HG03097 (cell line): ENCODE data around the gene TRIM13.

Source experiments
- ATAC-seq: cut with Tn5 transposase; IDR thresholded peaks from one replicate; pipeline ENCODE4 v1.9.1; 2021; ENCODE audit not compliant: unreplicated experiment, low FRiP score

TRIM13 gene

DNA sequence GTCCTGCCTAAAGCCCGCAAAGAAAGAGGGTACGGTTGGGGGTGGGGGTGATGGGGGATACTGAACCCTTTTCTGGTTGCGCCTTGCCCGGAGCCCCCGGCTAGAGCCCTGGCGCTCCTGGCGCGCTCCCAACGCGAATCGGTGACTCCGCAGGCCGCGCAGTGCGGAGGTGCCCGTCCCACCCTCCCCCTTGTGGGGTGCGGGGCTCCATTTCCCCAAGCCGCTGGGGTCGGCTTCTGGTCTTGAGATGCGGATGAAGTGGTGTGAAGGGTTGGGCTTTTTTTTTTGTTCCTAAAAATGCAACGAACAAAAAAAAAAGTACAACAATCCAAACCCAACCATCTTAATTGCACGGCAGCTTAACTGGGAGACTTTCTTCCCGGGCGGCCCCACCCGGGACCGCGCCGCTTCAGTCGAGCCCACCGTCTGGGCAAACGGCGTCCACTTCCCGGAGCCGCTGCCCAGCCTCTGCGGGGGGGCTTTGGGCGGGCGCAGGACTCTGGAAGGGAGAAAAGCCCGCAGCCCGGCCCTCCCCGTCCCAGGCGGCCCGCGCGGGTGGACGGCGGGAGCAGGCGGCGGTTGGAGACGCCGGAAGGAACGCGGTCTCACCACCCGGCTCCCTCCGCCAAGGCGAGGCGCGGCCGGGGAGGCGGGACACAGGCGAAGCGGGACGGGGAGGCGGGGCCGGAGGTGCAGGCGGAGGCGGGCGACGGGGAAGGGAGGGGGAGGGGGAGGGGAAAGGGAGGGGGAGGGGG lies 504 bp upstream of the TRIM13 start:
- peak; percentile 47 for ATAC-seq

DNA sequence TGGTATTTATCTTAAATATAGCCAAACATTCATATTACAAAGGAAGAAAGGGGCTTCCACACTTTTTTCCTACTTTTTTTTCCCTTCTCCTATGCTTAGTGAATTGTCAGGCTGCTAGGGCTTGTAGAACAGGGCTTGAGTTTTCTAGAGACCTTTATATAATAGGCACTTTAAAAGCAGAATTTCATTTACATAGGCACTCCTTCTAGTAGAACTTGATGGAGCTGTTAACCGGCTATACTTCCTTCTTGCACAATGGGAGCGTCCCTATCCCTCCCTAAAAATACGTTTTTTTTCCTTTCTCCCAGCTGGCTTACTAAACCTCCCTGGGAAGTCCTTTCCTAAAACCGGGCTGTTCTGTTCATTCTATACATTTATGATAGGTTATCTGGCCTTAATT lies 1.1 kb downstream of the TRIM13 start:
- ATAC-seq: no peak

DNA sequence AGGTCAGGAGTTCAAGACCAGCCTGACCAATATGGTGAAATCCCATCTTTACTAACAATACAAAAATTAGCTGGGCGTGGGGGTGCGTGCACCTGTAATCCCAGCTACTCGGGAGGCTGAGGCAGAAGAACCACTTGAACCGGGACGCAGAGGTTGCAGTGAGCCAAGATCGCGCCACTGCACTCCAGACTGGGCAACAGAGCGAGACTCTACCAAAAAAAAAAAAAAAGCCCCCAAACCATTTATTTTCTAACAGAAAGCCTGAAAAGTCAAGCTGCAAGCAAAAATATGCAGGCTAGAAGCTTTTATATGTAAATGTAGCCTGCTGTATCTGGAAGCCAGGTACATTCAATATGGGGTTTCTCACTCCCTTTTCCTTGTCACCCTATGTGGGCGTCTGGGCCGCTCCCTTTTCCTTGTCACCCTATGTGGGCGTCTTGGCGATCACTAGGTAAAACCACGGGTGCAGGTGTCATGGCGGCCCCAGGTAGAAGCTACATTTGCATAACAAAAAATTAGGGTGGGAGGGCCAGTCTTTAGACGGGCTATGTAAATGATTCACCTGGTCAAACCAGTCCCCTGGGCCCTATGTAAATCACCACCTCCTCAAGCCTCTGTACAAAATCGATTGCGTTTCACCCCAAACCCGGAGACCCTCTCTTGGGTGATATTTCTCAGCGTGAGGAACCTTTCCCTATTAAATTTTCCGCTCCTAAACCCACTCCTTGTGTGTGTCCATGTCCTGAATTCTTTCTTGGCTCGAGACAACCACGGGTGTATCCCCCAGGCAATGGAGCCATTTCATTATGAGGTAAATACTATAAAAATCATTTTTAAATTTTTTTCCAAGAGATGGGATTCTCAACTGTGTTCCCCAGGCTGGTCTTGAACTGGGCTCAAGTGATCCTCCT lies 2.1 kb downstream of the TRIM13 start:
- ATAC-seq: no peak

DNA sequence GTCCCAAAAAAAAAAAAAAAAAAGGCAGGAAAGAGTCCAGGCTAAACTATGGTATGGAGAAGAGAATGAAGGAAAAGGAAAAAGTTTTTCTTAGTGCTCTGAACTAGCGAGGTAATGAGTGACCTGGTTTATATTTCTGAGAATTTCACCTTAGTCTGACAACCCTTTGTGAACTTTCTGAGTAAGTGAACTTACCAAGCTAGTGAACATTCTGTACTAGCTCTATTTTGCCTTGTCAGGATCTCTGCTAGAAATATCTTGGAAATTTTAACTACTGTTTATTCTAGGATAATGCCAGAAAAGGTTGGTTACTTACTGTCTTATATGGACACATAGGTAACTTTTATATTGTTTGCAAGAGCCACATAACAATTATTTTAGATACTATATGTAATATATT lies 4.4 kb downstream of the TRIM13 start:
- ATAC-seq: no peak

DNA sequence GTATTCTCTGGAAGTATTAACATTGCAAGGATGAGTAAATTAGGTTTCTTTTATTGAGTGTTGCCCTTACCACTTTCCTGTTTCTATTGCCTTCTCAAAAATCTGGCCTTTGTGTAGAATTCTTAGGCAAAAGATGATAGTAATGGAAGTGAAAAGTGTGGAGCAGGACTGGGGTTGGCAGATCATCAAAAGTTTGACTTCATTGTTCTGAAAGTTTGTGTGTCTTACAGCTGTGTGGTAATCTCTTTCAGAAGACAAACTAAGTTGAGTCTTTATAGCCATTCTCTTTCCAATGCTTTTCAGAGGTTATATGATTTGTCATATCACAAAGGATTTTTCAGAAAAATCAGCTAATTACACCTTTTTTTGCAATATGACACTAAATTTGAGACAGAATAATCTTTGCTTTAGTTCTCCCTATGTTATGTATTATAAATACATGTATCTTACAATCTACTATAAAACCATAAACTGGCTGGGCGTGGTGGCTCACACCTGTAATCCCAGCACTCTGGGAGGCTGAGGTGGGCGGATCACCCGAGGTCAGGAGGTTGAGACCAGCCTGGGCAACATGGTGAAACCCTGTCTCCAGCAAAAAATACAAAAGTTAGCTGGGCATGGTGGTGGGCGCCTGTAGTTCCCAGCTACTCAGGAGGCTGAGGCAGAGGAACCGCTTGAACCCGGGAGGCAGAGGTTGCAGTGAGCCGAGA lies 9.7 kb downstream of the TRIM13 start:
- no peak for ATAC-seq

DNA sequence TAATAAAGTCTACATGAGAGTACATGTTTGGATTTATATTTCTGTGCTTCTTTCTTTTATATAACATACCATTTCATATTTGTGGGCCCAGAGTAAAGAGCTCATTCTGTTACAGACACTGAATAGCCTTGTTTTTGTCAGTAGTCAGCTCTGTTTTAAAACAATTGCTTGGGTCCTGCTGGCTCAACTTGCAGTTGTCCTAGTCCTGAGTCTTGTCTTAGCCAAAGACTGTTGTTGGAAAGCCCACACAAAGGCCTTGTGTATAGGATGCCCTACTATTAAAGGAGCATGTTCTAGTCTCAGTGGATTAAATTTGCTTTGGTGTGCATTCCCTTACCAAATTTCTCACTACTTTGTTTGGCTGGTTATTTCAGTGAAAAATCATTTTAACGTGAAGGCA lies 14.6 kb downstream of the TRIM13 start:
- no peak for ATAC-seq

DNA sequence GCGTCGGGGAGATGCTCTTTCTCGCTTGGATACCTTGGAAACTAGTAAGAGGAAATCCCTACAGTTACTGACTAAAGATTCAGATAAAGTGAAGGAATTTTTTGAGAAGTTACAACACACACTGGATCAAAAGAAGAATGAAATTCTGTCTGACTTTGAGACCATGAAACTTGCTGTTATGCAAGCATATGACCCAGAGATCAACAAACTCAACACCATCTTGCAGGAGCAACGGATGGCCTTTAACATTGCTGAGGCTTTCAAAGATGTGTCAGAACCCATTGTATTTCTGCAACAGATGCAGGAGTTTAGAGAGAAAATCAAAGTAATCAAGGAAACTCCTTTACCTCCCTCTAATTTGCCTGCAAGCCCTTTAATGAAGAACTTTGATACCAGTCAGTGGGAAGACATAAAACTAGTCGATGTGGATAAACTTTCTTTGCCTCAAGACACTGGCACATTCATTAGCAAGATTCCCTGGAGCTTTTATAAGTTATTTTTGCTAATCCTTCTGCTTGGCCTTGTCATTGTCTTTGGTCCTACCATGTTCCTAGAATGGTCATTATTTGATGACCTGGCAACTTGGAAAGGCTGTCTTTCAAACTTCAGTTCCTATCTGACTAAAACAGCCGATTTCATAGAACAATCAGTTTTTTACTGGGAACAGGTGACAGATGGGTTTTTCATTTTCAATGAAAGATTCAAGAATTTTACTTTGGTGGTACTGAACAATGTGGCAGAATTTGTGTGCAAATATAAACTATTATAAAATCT lies 15.7 kb downstream of the TRIM13 start:
- no peak for ATAC-seq

DNA sequence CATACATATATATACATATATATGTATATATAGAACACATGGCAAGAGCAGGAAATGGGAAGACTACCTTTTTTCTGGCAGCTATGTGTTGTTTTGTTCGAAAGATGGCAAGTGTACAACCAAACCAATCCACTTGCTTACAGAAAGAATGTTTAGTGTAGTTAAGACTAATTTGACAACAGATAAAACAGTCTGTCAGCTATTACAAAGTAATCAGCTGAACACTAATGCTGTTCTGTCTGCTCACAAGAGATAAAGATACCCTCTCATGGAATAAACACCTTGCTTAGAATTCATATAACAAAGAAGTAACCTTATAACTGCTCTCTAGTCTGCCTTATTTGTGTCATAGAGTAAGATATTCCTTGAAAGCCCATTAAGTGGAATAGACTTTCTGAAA lies 17.5 kb downstream of the TRIM13 start:
- no peak for ATAC-seq

DNA sequence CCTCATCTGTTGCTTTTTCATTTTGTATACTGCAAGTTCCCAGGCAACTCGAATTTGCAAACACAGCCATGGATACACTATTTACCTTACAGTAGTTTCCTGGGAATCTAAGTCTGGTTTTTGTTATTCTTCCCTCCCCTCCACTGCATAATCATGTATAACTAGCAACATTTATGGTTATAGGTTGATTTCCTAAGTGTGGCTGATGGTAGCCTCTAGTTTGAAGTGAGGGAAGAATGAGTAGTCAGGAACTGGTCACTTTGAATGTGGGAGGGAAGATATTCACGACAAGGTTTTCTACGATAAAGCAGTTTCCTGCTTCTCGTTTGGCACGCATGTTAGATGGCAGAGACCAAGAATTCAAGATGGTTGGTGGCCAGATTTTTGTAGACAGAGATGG lies 18.4 kb downstream of the TRIM13 start, which contains the start of gene KCNRG:
Gene KCNRG, plus strand, starts transcription at position 187 of the 400 bp plus-strand sequence. Its CDS starts 50 bp downstream, at position 237.
- no peak for ATAC-seq

DNA sequence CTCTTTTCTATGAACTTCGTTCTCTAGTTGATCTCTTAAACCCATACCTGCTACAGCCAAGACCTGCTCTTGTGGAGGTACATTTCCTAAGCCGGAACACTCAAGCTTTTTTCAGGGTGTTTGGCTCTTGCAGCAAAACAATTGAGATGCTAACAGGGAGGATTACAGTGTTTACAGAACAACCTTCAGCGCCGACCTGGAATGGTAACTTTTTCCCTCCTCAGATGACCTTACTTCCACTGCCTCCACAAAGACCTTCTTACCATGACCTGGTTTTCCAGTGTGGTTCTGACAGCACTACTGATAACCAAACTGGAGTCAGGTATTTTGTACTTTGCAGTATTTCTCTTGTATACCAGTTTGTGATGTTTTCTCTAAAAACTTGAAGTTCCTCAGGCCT lies 18.9 kb downstream of the TRIM13 start:
- no peak for ATAC-seq

DNA sequence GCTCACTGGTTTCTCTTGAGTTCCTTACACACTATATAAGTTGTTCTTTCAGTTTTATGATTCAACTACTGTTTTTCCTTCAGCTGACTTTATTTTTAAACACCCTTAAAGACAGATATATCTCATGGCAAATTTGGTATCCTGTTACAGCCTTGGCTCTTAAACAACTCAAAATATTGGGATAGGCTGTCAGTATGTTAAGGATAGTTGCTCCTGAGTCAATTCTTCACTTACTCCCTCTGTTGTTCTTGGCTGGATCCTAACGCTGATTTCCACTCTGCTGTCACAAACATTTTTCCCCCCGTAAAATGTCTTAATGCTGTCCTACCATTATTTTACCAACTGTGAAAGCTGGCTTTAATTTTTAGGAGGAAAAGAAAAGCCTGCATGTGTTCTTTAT lies 19.6 kb downstream of the TRIM13 start:
- ATAC-seq: no peak

DNA sequence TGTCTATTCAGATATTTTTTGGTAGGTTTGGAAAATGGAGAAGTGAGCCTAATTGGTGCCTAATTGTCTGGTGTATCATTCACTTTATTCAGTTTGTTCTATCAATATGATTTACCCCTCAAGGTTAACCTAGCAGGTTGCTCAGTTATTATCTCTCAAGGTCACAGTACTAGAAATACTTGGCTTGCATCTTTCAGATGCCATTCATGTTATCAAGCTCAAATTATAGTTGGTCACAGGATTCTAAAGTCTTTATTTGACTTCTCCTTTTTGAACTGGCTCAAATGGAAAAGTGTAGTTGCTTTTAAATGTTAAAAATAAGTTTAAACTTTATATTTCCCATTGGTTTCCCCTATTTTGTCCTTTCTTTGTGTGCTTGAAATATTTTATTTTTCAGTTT lies 21.0 kb downstream of the TRIM13 start:
- no peak for ATAC-seq

DNA sequence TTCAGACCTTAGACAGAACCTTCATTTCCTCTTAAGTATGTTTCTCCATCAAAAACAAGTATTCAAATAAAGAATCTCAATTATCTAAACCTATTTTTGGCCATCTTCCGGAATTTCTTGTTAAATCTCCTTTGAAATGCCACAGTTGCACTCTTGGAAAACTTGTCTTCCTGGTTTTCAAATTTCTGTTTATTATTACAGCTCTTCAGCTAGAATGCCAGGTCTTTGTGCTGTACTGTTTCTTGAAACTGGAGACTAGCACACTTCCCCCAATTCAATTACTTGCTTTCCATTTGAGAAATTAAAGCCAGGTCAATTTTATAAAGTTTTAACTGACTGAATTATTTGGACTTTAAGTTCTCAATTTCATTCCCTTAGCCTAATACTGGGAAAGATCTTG lies 28.6 kb downstream of the TRIM13 start:
- ATAC-seq: no peak

DNA sequence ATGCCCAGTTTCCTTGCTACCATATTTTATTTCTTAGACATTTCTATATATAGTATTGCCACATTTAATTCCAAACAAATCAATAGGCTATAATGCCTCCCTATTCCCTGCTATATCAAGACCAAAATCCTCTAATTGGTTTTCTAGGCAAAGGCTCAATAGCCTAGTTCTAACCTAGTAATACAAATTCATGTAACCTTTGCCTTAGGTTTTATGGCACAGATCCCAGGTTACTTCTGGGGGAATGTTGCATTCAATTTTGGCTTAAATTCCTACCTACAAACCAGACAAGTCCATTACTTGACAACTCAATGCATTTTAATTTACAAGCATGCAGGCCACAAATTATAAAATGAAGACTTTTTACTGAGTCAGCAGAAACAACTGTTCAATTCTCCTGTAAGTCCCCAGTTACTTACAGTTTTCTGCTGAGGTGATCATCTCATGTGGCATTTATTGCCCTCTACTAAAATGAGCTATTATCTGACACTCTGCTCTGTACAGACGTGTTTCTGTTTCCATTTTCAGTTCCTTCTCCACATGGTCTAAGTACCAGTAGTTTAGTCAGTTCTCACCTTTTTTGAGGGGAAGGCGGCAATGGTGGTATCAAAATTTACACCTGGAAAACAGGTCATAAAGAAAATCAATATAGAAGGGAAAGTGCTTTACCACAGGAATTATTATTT lies 30.1 kb downstream of the TRIM13 start:
- ATAC-seq: peak; percentile 95

DNA sequence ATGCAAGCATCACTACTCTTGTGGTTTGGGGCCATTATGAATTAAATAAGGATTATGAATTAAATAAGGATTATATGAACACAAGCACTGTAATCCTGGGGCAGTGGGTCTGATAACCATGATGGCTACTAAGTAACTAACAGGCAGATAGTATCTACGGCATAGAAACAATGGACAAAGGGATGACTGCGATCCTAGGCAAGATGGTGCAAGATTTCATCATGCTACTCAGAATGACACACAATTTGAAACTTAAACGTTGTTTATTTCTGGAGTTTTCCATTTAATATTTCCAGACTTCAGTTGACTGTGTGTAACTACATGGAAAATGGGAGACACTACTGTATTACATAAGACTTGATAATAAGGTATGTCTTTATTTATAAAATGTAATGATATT lies 33.5 kb downstream of the TRIM13 start:
- no peak for ATAC-seq

DNA sequence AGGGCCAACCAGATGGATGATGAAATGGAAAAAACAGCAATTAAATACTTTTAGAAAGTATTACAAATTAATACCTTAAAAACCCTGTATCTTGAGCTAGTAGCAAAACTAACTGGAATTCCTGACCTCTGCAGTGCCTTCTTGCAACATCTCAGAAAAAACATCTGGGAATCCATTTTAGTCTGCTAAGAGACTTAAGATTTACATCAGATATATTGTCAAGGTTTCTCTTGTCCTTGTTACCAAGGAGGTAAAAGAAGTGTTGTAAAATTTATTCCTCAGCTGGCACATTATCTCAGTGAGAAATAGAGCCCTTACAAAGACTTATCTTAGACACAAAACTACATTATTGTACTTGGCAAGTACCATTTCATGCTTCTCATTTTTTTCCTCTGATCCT lies 36.9 kb downstream of the TRIM13 start:
- ATAC-seq: no peak

DNA sequence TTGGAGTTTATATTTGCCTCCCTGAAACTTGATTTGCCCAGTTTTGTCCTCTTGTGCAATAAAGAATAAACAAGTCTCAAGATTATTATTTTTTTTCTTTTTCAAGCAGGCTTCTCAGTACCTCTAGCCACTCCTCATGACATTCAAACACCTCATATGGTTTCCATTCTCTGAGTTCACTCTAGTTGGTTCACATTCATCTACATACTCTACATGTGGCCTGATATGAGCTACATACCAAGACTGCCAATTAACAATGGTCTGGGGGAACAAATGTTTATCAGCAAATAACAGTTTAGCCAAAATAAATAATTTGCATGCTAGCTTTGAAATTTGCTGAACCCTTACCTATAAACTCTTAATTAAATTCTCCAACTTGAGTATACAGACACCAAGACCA lies 40.9 kb downstream of the TRIM13 start:
- no peak for ATAC-seq

DNA sequence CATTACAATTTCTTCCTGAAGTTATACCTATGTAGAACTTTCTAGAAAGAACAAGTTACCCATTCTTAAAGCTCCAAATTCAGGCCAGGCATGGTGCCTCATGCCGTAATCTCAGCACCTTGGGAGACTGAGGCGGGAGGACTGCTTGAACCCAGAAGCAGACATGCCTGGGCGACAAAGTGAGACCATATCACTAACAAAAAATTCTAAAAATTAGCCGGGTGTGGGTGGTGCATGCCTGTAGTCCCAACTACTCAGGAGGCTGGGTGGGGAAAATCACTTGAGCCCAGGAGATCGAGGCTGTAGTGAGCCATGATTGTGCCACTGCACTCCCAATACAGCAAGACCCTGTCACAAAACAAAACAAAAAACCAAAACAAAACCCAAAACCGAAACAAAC lies 41.4 kb downstream of the TRIM13 start:
- ATAC-seq: no peak

DNA sequence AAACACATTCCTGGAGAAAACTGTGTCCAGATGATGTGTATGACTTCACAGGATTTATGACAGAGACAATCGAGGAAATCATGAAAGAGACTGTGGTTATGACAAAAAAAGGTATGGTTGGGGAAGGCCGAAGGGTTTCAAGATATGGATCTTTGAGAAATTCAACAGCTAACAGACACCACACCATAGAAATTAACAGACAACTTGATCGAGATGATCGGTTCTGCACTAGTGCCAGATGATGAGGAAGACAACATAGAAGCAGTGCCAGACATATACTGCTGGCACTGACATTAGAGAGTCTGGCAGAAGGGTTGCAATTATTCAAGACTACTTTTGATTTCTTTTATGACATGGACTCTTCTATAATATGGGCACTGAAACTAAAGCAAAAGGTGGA lies 55.6 kb downstream of the TRIM13 start:
- ATAC-seq: no peak

DNA sequence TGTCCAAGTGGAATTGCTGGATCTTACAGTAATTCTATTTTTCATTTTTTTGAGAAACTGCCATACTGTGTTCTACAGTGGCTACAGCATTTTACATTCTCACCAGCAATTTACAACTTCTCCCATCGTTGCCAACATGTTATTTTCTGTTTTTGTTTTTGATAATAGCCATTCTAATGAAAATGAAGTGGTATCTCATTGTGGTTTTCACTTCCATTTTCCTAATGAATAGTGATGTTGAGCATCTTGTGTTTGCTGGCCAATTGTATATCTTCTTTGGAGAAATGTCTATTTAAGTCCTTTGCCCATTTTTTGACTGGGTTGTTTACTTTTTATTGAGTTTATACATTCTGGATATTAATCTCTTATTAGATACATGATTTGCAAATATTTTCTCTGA lies 57.0 kb downstream of the TRIM13 start:
- no peak for ATAC-seq
